Fibroblast of lung (primary cell): ENCODE data around the gene NAA60. TPM values are rescaled to one million over a fixed set of nuclear protein-coding genes. Genes with fewer than 3 reads are reported as not detected.

Experiments
- DNase-seq, 2 donors: peaks; one replicate each; pipeline versions ENCODE4 v3.0.0 to v3.0.0-alpha.2; 2010; ENCODE audit warnings: low read depth in 2 of 2
- H2AFZ ChIP-seq: 2 replicates; pipeline ENCODE4 v1.5.1; 2012; ENCODE audit warnings: low read length, control low read depth, inconsistent platforms
- H3K27ac ChIP-seq: 2 replicates; pipeline ENCODE4 v1.5.1; 2011; ENCODE audit warnings: low read length, control low read depth; ENCODE audit not compliant: insufficient read depth
- H3K27me3 ChIP-seq: 2 replicates; pipeline ENCODE4 v1.5.1; 2011; ENCODE audit warnings: mild to moderate bottlenecking, low read length; ENCODE audit not compliant: control insufficient read depth, insufficient read depth
- H3K36me3 ChIP-seq: 2 replicates; pipeline ENCODE4 v1.5.1; 2011; ENCODE audit warnings: low read length; ENCODE audit not compliant: control insufficient read depth, insufficient read depth
- H3K4me1 ChIP-seq: 2 replicates; pipeline ENCODE4 v1.5.1; 2011; ENCODE audit warnings: low read length; ENCODE audit not compliant: control insufficient read depth, insufficient read depth; ENCODE audit errors: extremely low read depth
- H3K4me2 ChIP-seq: 2 replicates; pipeline ENCODE4 v1.5.1; 2011; ENCODE audit warnings: low read length, control low read depth; ENCODE audit not compliant: insufficient read depth; ENCODE audit errors: extremely low read depth
- H3K4me3 ChIP-seq, 4 experiments: fragments of 200-600 bp in 1 of 4; sonication (generic) in 1 of 4; replicated peaks in 1 of 4; 2 replicates each; pipeline ENCODE4 v1.5.1; 2011 to 2016; ENCODE audit warnings: low read length in 4 of 4, low read depth in 3 of 4, mild to moderate bottlenecking in 3 of 4, control low read depth in 2 of 4, inconsistent platforms in 1 of 4, mixed read lengths in 1 of 4; ENCODE audit not compliant: insufficient read depth in 1 of 4; ENCODE audit errors: control extremely low read depth in 1 of 4
- H3K79me2 ChIP-seq: 2 replicates; pipeline ENCODE4 v1.5.1; 2012; ENCODE audit warnings: mild to moderate bottlenecking, low read length, inconsistent platforms; ENCODE audit not compliant: control insufficient read depth, insufficient read depth
- H3K9ac ChIP-seq: 2 replicates; pipeline ENCODE4 v1.5.1; 2011; ENCODE audit warnings: mild to moderate bottlenecking, low read length, control low read depth; ENCODE audit not compliant: insufficient read depth
- H3K9me3 ChIP-seq: 2 replicates; pipeline ENCODE4 v1.5.1; 2012; ENCODE audit warnings: low read depth, low read length; ENCODE audit not compliant: control insufficient read depth, insufficient read depth
- H4K20me1 ChIP-seq: 2 replicates; pipeline ENCODE4 v1.5.1; 2011; ENCODE audit warnings: low read length; ENCODE audit not compliant: control insufficient read depth, insufficient read depth; ENCODE audit errors: extremely low read depth
- EZH2 ChIP-seq: IDR thresholded peaks from 2 replicates; pipeline ENCODE4 v1.5.1; 2012; ENCODE audit warnings: low read length, control low read depth, mild to moderate bottlenecking; ENCODE audit errors: missing control alignments
- polyA plus RNA-seq, 2 donors: library from polyadenylated mRNA; depleted of rRNA in 1 of 2; stranded (reverse) in 1 of 2; unstranded in 1 of 2; fragments of >200 nt; gene quantifications; 2 replicates each; pipeline ENCODE4 v1.2.1, GENCODE V29; 2011 to 2012; ENCODE audit warnings: missing spikeins in 1 of 2
- total RNA-seq: library from RNA; depleted of rRNA; stranded (reverse); fragments of >200 nt; gene quantifications from 2 replicates; pipeline ENCODE4 v1.2.1, GENCODE V29; 2014
- TF ChIP-seq, protein P1 (sequence below), 2 donors: IDR thresholded peaks in 1 of 2; conservative IDR thresholded peaks in 1 of 2; 1 replicate in 1 of 2; 2 replicates in 1 of 2; pipeline ENCODE4 v1.5.1; 2011 to 2012; ENCODE audit warnings: low read length in 2 of 2, control low read depth in 1 of 2, inconsistent platforms in 1 of 2, low read depth in 1 of 2, mild to moderate bottlenecking in 1 of 2

The NAA60 gene
- total and polyA plus RNA-seq, 2 donors (not counting 1 experiment from before 2014, with no cell fraction given), result 12.6 to 33.6 TPM

DNA sequence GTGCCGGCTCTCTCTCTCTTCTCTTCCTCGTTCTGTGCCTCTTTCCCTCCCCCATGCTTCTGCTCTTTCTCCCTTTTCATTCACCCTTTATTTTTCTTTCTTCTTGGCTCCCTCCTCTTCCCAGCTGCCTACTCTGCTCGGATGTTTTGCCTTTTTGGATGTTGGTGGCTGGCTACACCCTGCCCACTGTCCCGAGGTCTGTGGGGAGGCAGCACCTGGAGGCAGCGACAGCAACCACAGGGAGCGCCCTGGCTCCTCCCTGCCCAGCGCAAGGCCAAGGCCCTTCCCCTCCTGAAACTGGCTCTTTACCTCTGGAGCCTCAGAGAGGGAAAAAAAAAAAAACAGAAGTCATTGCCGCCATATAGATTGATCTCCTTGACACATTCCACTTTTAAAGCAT is 77.4 kb downstream of the NAA60 start:
- no peak overlapping the region for H3K9ac ChIP-seq
- H3K36me3 ChIP-seq, result no peaks in the 10 kb centered on the region
- H2AFZ ChIP-seq, result no peak overlapping the region
- H3K4me1 ChIP-seq, result no peaks in the 10 kb centered on the region
- H3K27ac ChIP-seq, result no peak overlapping the region
- TF ChIP-seq, protein P1, sequence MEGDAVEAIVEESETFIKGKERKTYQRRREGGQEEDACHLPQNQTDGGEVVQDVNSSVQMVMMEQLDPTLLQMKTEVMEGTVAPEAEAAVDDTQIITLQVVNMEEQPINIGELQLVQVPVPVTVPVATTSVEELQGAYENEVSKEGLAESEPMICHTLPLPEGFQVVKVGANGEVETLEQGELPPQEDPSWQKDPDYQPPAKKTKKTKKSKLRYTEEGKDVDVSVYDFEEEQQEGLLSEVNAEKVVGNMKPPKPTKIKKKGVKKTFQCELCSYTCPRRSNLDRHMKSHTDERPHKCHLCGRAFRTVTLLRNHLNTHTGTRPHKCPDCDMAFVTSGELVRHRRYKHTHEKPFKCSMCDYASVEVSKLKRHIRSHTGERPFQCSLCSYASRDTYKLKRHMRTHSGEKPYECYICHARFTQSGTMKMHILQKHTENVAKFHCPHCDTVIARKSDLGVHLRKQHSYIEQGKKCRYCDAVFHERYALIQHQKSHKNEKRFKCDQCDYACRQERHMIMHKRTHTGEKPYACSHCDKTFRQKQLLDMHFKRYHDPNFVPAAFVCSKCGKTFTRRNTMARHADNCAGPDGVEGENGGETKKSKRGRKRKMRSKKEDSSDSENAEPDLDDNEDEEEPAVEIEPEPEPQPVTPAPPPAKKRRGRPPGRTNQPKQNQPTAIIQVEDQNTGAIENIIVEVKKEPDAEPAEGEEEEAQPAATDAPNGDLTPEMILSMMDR (conservative IDR thresholded peaks at IDR 0.05 in 1 of 2, IDR thresholded peaks at IDR 0.05 in 1 of 2; ENCODE audit: low read depth in 1 of 2, low read length in 2 of 2), result no peak
- TF ChIP-seq EZH2, result no peak
- no peak overlapping the region for H3K4me2 ChIP-seq
- H4K20me1 ChIP-seq, result no peaks in the 10 kb centered on the region
- no peak overlapping the region for H3K4me3 ChIP-seq
- no peaks in the 10 kb centered on the region for H3K27me3 ChIP-seq
- H3K79me2 ChIP-seq, result no peaks in the 10 kb centered on the region
- no peaks in the 10 kb centered on the region for H3K9me3 ChIP-seq
- DNase-seq, result no peak

DNA sequence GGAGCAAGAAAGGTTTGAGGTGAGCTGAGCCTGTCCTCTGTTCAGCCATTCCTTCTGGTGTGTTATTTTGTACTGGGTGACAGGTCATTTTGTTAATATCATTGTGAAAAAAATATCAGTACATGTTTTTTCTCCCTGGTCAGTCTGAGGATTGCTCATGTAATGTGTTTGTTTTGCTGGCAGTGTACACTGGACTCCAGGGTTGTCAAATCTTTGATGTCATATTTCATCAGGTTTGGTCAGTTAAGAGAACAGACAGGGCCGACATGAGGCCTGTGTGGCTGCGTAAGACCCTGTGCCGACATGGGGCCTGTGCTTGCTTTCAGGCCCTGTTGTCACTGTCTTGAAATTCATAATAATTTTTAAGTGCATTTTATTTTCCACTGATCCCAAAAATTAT is 79.8 kb downstream of the NAA60 start:
- Histone ChIP-seq H2AFZ (no peak overlapping the region), H3K36me3 (peaks cover 3% of the 10 kb centered on the region), H3K79me2 (no peaks in the 10 kb centered on the region), H3K9ac (no peak overlapping the region), H4K20me1 (no peaks in the 10 kb centered on the region), H3K4me3 (no peak overlapping the region), H3K27me3 (no peaks in the 10 kb centered on the region), H3K27ac (no peak overlapping the region), H3K9me3 (no peaks in the 10 kb centered on the region), H3K4me2 (no peak overlapping the region), H3K4me1 (no peaks in the 10 kb centered on the region)
- TF ChIP-seq, protein P1 (conservative IDR thresholded peaks at IDR 0.05 in 1 of 2, IDR thresholded peaks at IDR 0.05 in 1 of 2; ENCODE audit: low read depth in 1 of 2, low read length in 2 of 2), result no peak
- TF ChIP-seq EZH2, result no peak
- no peak for DNase-seq

DNA sequence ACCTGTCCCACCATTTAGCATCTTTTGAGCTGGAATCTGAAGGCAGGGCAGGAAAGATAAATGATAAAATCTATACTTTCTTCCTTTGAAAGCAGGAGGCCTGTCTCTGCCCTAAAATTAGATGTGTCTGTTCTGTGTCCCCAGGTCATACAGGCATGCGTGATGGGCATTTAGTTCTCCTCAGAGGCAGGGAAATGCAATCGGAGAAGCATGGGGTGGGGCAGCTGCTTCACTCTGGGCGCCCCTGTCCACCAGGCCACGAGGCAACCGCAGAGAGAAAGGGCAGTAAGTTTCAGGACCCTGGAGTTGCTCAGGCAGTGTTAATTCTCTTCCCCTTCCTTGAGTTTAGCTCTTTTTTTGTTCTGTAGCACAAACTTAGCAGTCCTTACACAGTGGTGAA is 82.5 kb downstream of the NAA60 start:
- H3K4me3 ChIP-seq, result no peak overlapping the region
- TF ChIP-seq, protein P1 (conservative IDR thresholded peaks at IDR 0.05 in 1 of 2, IDR thresholded peaks at IDR 0.05 in 1 of 2; ENCODE audit: low read depth in 1 of 2, low read length in 2 of 2), result no peak
- TF ChIP-seq EZH2, result no peak
- no peaks in the 10 kb centered on the region for H3K79me2 ChIP-seq
- no peaks in the 10 kb centered on the region for H3K27me3 ChIP-seq
- H3K4me1 ChIP-seq, result no peaks in the 10 kb centered on the region
- no peak overlapping the region for H3K9ac ChIP-seq
- H3K9me3 ChIP-seq, result no peaks in the 10 kb centered on the region
- no peak overlapping the region for H3K27ac ChIP-seq
- H2AFZ ChIP-seq, result no peak overlapping the region
- peaks cover 6% of the 10 kb centered on the region for H3K36me3 ChIP-seq
- no peak overlapping the region for H3K4me2 ChIP-seq
- H4K20me1 ChIP-seq, result no peaks in the 10 kb centered on the region
- DNase-seq, result no peak
